ENCODE results near the gene KRTAP1-5.
"Not testable (repeated sequence)": the region's sequence is repeated elsewhere in the genome, so short reads cannot be mapped to it uniquely, and the experiment has no call there.

Gene KRTAP1-5

GRCh38 chr17:41058741-41059140 lies 31.7 kb upstream of the KRTAP1-5 start:
- in situ Hi-C loops (cut with MboI; ENCODE audit: low pct_unique_long_range_greater_than_20kb, low sequenced_read_pairs, unreplicated experiment), result no loop called here
- DNase-seq (ENCODE audit: low spot score), result no peak
- TF ChIP-seq CTCF (IDR thresholded peaks at IDR 0.05; ENCODE audit: extremely low read depth, insufficient read depth, missing control alignments), result no peak

- no peak for TF ChIP-seq CTCF (IDR thresholded peaks at IDR 0.05; ENCODE audit: extremely low read depth, insufficient read depth, missing control alignments)
- in situ Hi-C loops (cut with MboI; ENCODE audit: low pct_unique_long_range_greater_than_20kb, low sequenced_read_pairs, unreplicated experiment), result no loop called here
- no peak for DNase-seq (ENCODE audit: low spot score)
These were observed 30.5 kb upstream of the KRTAP1-5 start for GRCh38 chr17:41057547-41057946.

GRCh38 chr17:41055130-41055529 lies 28.1 kb upstream of the KRTAP1-5 start, which contains the start of gene KRTAP2-2:
KRTAP2-2 (minus strand) TSS chr17:41055230; CDS start chr17:41055211, 19 bp downstream.
- DNase-seq (ENCODE audit: low spot score); in situ Hi-C loops (cut with MboI; ENCODE audit: low pct_unique_long_range_greater_than_20kb, low sequenced_read_pairs, unreplicated experiment): not testable (repeated sequence)

GRCh38 chr17:41054556-41054955 lies 27.5 kb upstream of the KRTAP1-5 start:
- in situ Hi-C loops (cut with MboI; ENCODE audit: low pct_unique_long_range_greater_than_20kb, low sequenced_read_pairs, unreplicated experiment); DNase-seq (ENCODE audit: low spot score): not testable (repeated sequence)

GRCh38 chr17:41054025-41054424 lies 27.0 kb upstream of the KRTAP1-5 start:
- TF ChIP-seq CTCF (IDR thresholded peaks at IDR 0.05; ENCODE audit: extremely low read depth, insufficient read depth, missing control alignments), result no peak
- in situ Hi-C loops (cut with MboI; ENCODE audit: low pct_unique_long_range_greater_than_20kb, low sequenced_read_pairs, unreplicated experiment), result no loop called here
- no peak for DNase-seq (ENCODE audit: low spot score)

GRCh38 chr17:41052566-41052965 lies 25.6 kb upstream of the KRTAP1-5 start:
- in situ Hi-C loops (cut with MboI; ENCODE audit: low pct_unique_long_range_greater_than_20kb, low sequenced_read_pairs, unreplicated experiment), result no loop called here
- no peak for DNase-seq (ENCODE audit: low spot score)
- TF ChIP-seq CTCF (IDR thresholded peaks at IDR 0.05; ENCODE audit: extremely low read depth, insufficient read depth, missing control alignments), result no peak

GRCh38 chr17:41049110-41049509 lies 22.1 kb upstream of the KRTAP1-5 start:
- no peak for DNase-seq (ENCODE audit: low spot score)
- no peak for TF ChIP-seq CTCF (IDR thresholded peaks at IDR 0.05; ENCODE audit: extremely low read depth, insufficient read depth, missing control alignments)
- in situ Hi-C loops (cut with MboI; ENCODE audit: low pct_unique_long_range_greater_than_20kb, low sequenced_read_pairs, unreplicated experiment), result no loop called here

- TF ChIP-seq CTCF (IDR thresholded peaks at IDR 0.05; ENCODE audit: extremely low read depth, insufficient read depth, missing control alignments), result no peak
These were observed 21.4 kb upstream of the KRTAP1-5 start for GRCh38 chr17:41048441-41048840.

GRCh38 chr17:41046735-41047465 lies 19.9 kb upstream of the KRTAP1-5 start, which contains the start of gene KRTAP2-1:
KRTAP2-1 (minus strand) TSS chr17:41047316; CDS start chr17:41047267, 49 bp downstream.
- DNase-seq (ENCODE audit: low spot score); in situ Hi-C loops (cut with MboI; ENCODE audit: low pct_unique_long_range_greater_than_20kb, low sequenced_read_pairs, unreplicated experiment): not testable (repeated sequence)

More at GRCh38 chr17:41048441-41048840, 21.4 kb upstream of the KRTAP1-5 start:
- in situ Hi-C loops (cut with MboI; ENCODE audit: low pct_unique_long_range_greater_than_20kb, low sequenced_read_pairs, unreplicated experiment), result no loop called here
- DNase-seq (ENCODE audit: low spot score), result no peak

Data from GM13977 (cell line).